IPS-15b (cell line): ENCODE data around the gene PYGO2.
"Not testable (repeated sequence)": the region's sequence is repeated elsewhere in the genome, so short reads cannot be mapped to it uniquely, and the experiment has no call there.

Source experiments
- H3K27me3 ChIP-seq: one replicate; pipeline ENCODE4 v1.6.1; 2013; ENCODE audit warnings: low read length; ENCODE audit not compliant: control insufficient read depth, insufficient read depth
- H3K36me3 ChIP-seq: one replicate; pipeline ENCODE4 v1.6.1; 2013; ENCODE audit warnings: low read length; ENCODE audit not compliant: control insufficient read depth, insufficient read depth
- H3K4me1 ChIP-seq: one replicate; pipeline ENCODE4 v1.6.1; 2013; ENCODE audit warnings: mild to moderate bottlenecking, low read length; ENCODE audit not compliant: control insufficient read depth, insufficient read depth
- H3K4me3 ChIP-seq: one replicate; pipeline ENCODE4 v1.5.1; 2013; ENCODE audit warnings: low read depth, low read length
- H3K9ac ChIP-seq: one replicate; pipeline ENCODE4 v1.6.1; 2013; ENCODE audit warnings: low read depth, mild to moderate bottlenecking, low read length
- H3K9me3 ChIP-seq: one replicate; pipeline ENCODE4 v1.6.1; 2013; ENCODE audit warnings: mild to moderate bottlenecking, low read length; ENCODE audit not compliant: control insufficient read depth, insufficient read depth

The PYGO2 gene

DNA sequence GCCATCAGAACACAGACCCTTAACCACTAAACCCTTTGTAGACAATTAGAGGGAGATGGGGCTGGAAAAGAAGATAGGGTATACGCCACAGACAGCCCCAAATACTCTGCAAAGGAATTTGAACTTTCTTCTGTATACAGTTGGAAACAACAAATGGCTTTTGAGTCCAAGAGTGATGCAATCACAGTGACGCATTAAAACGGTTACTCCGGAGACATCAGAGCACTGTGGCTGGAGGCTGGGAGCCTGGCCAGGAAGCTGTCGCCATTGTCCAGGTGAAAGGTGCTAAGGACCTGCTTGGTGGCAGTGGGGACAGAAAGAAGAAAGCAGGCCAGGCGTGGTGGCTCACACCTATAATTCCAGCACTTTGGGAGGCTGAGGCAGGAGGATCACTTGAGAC lies 25.7 kb upstream of the PYGO2 start:
- no peak overlapping the region for H3K9ac ChIP-seq
- H3K9me3 ChIP-seq: no peaks in the 10 kb centered on the region
- no peaks in the 10 kb centered on the region for H3K27me3 ChIP-seq
- H3K4me3 ChIP-seq: no peak overlapping the region
- peaks cover 3% of the 10 kb centered on the region for H3K4me1 ChIP-seq
- H3K36me3 ChIP-seq: peaks cover 41% of the 10 kb centered on the region

DNA sequence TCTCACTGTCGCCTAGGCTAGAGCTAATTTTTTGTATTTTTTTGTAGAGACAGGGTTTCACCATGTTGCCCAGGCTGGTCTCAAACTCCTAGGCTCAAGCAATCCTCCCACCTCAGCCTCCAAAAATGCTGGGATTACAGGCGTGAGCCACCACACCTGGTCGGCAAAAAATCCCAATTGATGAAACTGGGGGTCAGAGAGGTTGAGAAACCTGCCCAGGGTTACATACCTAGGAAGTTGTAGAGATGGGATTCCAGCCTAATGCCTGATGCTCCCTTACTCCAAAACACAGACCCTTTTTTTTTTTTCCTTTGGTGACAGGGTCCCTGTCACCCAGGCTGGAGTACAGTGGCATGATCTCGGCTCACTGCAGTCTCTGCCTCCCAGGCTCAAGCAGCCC lies 25.2 kb upstream of the PYGO2 start:
- not testable (repeated sequence) for H3K9me3 ChIP-seq, H3K4me1 ChIP-seq, H3K4me3 ChIP-seq, H3K27me3 ChIP-seq, H3K9ac ChIP-seq
- peaks cover 41% of the 10 kb centered on the region for H3K36me3 ChIP-seq

DNA sequence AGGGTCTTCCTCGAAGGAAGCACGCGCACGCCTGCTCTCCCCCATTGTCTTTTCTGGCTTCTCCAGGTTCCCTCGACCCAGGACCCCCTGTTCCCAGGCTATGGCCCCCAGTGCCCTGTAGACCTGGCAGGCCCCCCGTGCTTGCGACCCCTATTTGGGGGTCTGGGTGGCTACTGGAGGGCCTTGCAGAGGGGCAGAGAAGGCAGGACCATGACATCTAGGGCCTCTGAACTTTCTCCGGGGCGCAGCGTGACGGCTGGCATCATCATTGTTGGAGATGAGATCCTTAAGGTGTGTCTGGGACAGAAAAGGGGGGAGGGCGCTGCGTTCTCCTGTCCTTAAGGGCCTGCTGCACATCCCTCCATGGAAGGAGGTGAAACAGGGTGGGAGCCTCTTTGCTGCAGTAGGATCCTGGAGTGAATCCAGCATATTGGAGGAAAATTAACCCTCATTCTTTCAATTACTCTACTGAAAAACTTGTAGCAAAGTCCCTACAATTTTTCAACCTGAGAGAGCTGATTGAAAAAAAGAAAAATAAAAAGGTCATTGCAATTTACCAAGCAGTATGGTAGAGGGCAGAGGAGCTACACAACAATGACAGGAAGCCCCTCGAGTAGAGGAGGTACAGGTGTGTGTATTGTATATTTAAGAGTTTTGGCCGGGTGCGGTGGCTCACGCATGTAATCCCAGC lies 22.3 kb upstream of the PYGO2 start:
- Histone ChIP-seq H3K4me3 (peak overlapping the region; percentile 93), H3K9ac (peak overlapping the region; percentile 91), H3K9me3 (no peaks in the 10 kb centered on the region), H3K4me1 (peaks cover 3% of the 10 kb centered on the region), H3K27me3 (no peaks in the 10 kb centered on the region), H3K36me3 (peaks cover 31% of the 10 kb centered on the region)

DNA sequence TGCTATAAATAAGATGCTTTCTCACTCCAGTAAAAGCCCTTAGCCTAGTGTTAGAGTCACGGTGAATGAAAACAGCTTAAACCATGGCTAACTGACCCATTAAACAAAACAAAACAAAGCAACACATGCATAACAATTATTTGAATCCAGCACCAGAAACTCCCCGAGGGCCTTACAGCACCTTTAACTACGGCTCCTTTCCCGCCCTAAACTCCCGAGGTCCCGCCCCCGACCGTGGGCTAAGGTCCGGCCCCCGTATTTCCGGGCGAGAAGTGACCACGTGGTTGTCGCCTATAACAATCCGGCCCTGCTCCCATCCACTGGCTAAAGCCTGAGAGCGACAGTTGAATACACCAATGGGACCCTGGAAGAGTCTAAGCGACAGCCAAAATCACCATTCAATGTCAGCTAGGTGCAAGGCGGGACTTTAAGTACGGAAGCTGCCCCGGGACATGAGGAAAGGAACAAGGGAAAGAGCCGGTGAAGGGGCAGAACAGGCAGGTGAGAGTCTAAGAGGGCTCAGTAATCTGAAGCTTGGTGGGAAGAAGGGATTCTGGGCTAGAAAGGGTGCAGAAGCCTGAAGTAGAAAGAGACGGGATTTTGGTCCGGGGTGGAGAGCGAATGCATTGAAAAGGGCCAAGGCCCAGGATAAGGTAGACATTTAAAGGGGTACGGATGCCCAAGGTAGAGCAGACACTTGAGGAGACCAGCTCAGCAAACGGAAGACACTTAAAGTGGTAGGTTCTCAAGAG lies 21.5 kb upstream of the PYGO2 start, which contains the start of gene FLAD1:
FLAD1 (plus strand) TSS at position 448 of the 752 bp plus-strand sequence. CDS start 351 bp downstream, outside the sequence.
- peaks cover 25% of the 10 kb centered on the region for H3K36me3 ChIP-seq
- H3K9me3 ChIP-seq: no peaks in the 10 kb centered on the region
- H3K4me3 ChIP-seq: peak within 1 kb of the TSS; percentile 93
- peaks cover 3% of the 10 kb centered on the region for H3K4me1 ChIP-seq
- H3K9ac ChIP-seq: peak within 1 kb of the TSS; percentile 91
- no peaks in the 10 kb centered on the region for H3K27me3 ChIP-seq

DNA sequence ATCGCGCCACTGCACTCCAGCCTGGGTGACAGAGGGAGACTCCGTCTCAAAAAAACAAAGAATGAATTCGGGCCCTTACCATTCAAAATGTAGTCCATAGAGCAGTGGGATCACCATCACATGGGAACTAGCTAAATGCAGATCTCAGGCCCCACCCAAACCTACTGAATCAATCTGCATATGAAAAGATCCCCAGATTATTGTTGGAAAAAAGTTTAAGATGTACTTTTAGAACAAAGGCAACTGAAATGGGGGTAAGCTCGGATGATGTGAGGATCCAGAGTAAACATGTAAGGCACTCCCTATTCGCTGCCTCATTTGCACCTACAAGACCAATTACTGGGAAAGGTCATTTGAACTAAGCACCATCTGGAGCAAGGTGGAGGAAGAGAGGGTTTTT lies 20.8 kb upstream of the PYGO2 start:
- Histone ChIP-seq H3K4me1 (peaks cover 3% of the 10 kb centered on the region), H3K27me3 (no peaks in the 10 kb centered on the region), H3K9ac (peak overlapping the region; percentile 58), H3K36me3 (peaks cover 21% of the 10 kb centered on the region), H3K9me3 (no peaks in the 10 kb centered on the region), H3K4me3 (peak overlapping the region; percentile 57)

DNA sequence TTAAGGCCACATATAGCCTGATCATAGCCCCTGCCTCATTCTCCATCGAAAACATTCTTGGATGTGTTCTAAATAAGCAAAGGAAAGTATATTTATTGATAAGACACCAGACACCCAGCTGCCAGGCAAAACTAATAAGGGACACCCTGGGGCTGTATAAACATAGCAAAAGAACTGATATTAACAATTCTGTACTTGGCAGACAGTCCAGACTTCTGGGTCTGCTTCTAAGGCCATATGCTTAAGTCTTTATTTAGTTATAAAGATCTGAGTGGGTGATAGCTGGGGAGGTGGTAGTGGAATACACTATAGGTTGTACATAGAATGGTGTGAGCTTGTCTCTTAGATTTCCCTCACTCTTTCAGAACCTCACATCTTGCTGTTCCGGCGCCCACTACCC lies 16.8 kb upstream of the PYGO2 start:
- Histone ChIP-seq H3K27me3 (no peaks in the 10 kb centered on the region), H3K4me3 (no peak overlapping the region), H3K9ac (no peak overlapping the region), H3K36me3 (peaks cover 15% of the 10 kb centered on the region), H3K9me3 (no peaks in the 10 kb centered on the region), H3K4me1 (peaks cover 9% of the 10 kb centered on the region)

DNA sequence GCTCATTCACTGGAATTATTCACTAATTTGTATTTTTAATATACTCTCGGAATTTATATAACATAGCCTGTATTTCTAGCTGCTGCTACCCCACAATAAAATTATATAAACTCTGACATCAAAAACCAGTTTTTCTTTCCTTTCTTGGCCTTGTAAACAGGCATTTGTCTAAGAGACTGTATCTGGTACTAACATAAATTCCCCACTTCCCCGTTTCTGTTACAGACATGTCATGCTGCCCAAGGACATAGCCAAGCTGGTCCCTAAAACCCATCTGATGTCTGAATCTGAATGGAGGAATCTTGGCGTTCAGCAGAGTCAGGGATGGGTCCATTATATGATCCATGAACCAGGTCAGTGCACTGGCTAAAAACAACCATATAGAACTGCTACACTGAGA lies 16.2 kb upstream of the PYGO2 start:
- H3K27me3 ChIP-seq, H3K4me1 ChIP-seq, H3K4me3 ChIP-seq, H3K9ac ChIP-seq, H3K9me3 ChIP-seq: not testable (repeated sequence)
- peaks cover 15% of the 10 kb centered on the region for H3K36me3 ChIP-seq

DNA sequence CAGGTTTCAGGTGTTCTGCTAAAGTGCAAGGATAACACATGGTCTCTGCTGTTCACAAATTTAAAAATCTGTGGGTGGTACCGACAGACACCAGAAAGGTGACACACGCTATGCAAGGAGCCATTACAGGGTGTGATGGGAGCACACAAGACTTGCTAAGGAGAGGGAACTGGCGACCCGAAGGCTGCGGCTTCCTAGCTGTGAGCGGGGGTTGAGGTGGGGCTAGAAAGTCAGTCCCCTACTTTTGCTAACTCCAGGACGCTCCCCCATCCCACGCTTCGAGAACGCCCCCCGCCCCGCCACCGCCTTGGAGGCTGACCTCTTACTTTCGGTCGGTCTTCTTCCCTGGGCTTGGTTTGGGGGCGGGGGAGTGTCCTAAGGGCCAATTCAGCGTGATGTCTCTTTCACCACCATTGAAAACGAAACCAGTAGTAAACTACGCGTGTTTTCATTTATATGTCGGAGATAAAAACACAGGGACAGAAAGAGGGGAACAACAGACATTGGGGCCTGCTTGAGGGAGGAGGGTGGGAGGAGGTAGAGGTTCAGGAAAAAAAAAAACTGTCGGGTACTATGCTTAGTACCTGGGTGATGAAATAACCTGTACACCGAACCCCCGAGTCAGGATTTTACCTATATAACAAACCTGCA lies 14.0 kb upstream of the PYGO2 start:
- Histone ChIP-seq H3K27me3 (no peaks in the 10 kb centered on the region), H3K9ac (peak overlapping the region; percentile 78), H3K4me1 (peaks cover 13% of the 10 kb centered on the region), H3K9me3 (no peaks in the 10 kb centered on the region), H3K4me3 (peak overlapping the region; percentile 78), H3K36me3 (peaks cover 11% of the 10 kb centered on the region)

DNA sequence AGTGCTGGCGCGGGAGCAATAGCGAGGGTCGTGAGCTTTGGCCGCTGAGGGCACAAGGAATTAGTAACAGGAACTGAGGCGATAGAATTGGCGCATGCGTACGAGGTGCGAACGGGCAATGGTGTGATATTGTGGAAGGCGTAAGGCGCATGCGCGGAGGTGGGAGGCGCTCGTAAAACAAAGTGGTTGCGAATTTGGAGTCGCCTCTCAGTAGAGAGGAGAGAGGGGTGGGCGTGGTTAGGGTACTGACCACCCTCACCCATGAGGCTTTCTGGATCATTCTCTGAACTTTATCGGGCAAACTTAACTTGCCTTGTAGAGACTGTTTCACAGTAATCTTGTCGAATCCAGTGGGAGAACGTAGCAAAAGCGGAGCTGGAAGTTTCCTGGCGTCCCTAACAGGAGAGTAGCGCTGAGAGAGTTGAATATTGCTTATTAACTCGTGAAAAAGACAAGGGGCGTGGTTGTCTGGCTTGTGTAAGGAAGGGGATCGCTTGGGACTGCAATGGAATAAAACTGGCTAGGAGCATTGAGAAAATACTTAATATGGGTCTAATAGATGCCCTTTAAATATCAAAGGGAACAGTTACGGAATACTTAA lies 13.3 kb upstream of the PYGO2 start:
- peaks cover 11% of the 10 kb centered on the region for H3K36me3 ChIP-seq
- peaks cover 13% of the 10 kb centered on the region for H3K4me1 ChIP-seq

DNA sequence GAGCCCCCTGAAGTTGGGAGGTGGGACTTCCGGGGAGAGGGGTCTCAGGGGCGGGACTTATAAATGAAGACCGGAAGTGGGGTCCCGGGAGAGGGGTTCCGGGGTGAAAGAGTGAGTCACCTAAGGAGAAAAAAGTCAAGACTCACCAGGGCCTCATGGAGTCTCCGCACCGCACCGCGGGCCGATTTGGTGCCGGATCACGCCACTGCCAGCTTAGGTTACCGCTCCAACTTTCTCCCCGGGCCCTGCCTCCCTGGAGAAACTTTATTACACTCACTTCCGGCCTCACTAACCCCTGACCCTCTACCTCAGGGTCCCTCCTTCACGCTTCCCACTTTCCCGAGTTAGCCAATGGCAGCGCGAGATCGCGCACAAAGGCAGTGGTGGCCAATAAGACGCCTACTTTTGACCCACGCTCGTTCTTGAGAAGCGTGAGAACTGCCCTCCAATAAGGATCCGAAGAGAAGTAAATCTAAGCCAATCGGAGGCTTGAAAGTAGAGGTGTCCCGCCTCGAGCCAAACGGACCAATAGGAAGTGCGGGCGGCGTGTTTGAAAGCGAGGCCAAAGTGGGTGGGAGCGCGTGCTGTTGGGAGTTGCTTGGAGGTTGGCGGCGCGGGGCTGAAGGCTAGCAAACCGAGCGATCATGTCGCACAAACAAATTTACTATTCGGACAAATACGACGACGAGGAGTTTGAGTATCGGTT lies 12.7 kb upstream of the PYGO2 start, which contains the start of gene CKS1B:
CKS1B (plus strand) TSS at position 580 of the 706 bp plus-strand sequence; CDS start at position 645, 65 bp downstream.
- H3K36me3 ChIP-seq: peaks cover 6% of the 10 kb centered on the region
- H3K9me3 ChIP-seq: no peaks in the 10 kb centered on the region
- H3K9ac ChIP-seq: peak within 1 kb of the TSS; percentile 90
- peak within 1 kb of the TSS; percentile 78 for H3K4me3 ChIP-seq
- no peaks in the 10 kb centered on the region for H3K27me3 ChIP-seq
- H3K4me1 ChIP-seq: peaks cover 13% of the 10 kb centered on the region

More for the DNA sequence above, 13.3 kb upstream of the PYGO2 start:
- H3K9me3 ChIP-seq: no peaks in the 10 kb centered on the region
- H3K27me3 ChIP-seq: no peaks in the 10 kb centered on the region
- peak overlapping the region; percentile 78 for H3K9ac ChIP-seq
- H3K4me3 ChIP-seq: peak overlapping the region; percentile 78
